Measurements from ENCODE around the gene C11orf52. TPM values are rescaled to one million over a fixed set of nuclear protein-coding genes. Genes with fewer than 3 reads are reported as not detected.

Gene C11orf52
- polyA plus RNA-seq, 10 donors = 1.5 to 3.4 (median 2.3) TPM

- no peak for DNase-seq
These were observed 17.4 kb downstream of the C11orf52 start for GRCh38 chr11:111936040-111936540.

- no peak for DNase-seq
These were observed 18.7 kb downstream of the C11orf52 start for GRCh38 chr11:111937461-111937769.

GRCh38 chr11:111937844-111938243 lies 19.1 kb downstream of the C11orf52 start:
- peak in 1 of 3 donors; percentile 41 for DNase-seq

GRCh38 chr11:111938687-111939160 lies 20.0 kb downstream of the C11orf52 start:
- peak in 1 of 3 donors; percentile 38 for DNase-seq

- peak in 1 of 3 donors; percentile 80 for DNase-seq
These were observed 21.3 kb downstream of the C11orf52 start for GRCh38 chr11:111939836-111940604.

- DNase-seq = peak in 2 of 3 donors; percentile 59 to 63
These were observed 23.2 kb downstream of the C11orf52 start for GRCh38 chr11:111941963-111942362.

- DNase-seq = no peak
These were observed 24.1 kb downstream of the C11orf52 start for GRCh38 chr11:111942829-111943228.

GRCh38 chr11:111944139-111944538 lies 25.4 kb downstream of the C11orf52 start:
- DNase-seq = peak in 1 of 3 donors; percentile 52

GRCh38 chr11:111944651-111945051 lies 25.9 kb downstream of the C11orf52 start:
- DNase-seq = peak in 1 of 3 donors; percentile 69

- no peak for DNase-seq
These were observed 26.5 kb downstream of the C11orf52 start for GRCh38 chr11:111945198-111945597.

GRCh38 chr11:111946499-111946898 lies 27.8 kb downstream of the C11orf52 start:
- no peak for DNase-seq

GRCh38 chr11:111947143-111947542 lies 28.4 kb downstream of the C11orf52 start:
- DNase-seq = no peak

- DNase-seq = no peak
These were observed 31.1 kb downstream of the C11orf52 start for GRCh38 chr11:111949519-111950426.

- no peak for DNase-seq
These were observed 32.9 kb downstream of the C11orf52 start for GRCh38 chr11:111951565-111951964.

- no peak for DNase-seq
These were observed 35.4 kb downstream of the C11orf52 start for GRCh38 chr11:111954154-111954553.

GRCh38 chr11:111957663-111958444 lies 39.1 kb downstream of the C11orf52 start:
- peak in 2 of 3 donors; percentile 67 to 74 for DNase-seq

- no peak for DNase-seq
These were observed 42.2 kb downstream of the C11orf52 start for GRCh38 chr11:111960916-111961315.

GRCh38 chr11:111961389-111962300 lies 42.9 kb downstream of the C11orf52 start:
- no peak for DNase-seq

- DNase-seq = no peak
These were observed 45.2 kb downstream of the C11orf52 start for GRCh38 chr11:111963931-111964340.

- no peak for DNase-seq
These were observed 48.0 kb downstream of the C11orf52 start for GRCh38 chr11:111966678-111967077.

All from muscle of back (tissue), 11 donors.